CD4-positive, alpha-beta T cell treated with Interleukin-6 at 100 ng/mL for 8 hours (primary cell): ENCODE results near the gene P2RX6.

Experiments
- DNase-seq: peaks from one replicate; pipeline ENCODE4 v3.0.0-alpha.2; 2020; ENCODE audit warnings: mixed read lengths, low spot score

P2RX6 gene

GRCh38 chr22:20979940-20980453 lies 35.0 kb upstream of the P2RX6 start:
- no peak for DNase-seq

DNA sequence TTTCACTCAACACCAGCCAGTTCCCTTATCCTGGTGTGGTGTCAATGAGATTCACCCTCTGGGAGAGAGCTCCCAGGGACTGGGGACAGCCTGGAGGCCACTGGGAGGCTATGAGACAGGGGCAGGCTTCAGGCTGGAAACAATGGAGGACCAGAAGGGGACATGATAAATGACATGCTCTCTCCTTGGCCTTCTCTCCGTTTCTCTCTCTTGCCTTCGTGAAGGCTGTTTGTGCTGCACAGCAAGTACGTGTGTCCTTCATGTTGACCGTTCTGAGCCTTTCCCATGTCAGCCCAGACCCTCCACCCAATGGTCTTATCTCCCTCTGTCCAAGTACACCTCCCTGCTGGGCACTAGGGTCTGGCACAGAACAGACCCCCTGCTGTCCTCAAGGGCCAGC lies 34.4 kb upstream of the P2RX6 start:
- DNase-seq: no peak

DNA sequence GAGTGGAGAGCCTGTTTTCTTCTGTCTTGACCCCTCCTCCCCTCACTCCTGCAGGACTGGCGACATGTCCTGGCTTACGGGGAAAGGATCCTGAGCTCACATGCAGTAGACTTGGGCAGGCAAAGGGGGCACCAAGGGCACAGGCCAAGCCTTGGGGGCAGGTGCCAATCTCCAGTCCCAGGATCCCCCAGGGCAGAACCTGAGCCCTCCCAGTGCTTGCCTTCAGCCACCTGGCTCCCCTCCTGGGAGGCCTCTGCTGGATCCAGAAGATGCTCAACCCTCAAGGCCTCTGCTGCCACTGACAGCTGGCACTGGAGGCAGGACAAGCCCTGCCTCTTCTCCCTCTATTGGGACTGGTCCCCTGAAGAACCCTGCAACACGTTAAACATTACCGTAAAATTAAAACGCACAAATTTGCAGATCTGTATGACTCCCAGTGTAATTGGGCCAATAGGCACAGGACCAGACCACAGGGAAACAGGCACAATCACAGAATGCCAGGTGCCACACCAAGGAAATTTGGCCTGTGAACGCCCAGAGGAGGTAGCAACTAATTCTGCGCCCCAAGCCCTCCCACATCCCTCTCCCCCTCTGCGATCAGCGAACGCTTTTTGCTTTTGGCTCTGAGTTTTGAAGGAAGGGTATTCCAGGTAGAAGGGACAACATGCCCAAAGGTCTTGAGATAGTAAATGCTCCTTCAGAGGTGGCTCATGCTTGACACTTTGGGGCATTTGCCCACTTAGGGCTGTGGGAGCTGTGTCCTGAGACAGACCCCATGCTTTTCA lies 33.8 kb upstream of the P2RX6 start:
- DNase-seq: no peak

DNA sequence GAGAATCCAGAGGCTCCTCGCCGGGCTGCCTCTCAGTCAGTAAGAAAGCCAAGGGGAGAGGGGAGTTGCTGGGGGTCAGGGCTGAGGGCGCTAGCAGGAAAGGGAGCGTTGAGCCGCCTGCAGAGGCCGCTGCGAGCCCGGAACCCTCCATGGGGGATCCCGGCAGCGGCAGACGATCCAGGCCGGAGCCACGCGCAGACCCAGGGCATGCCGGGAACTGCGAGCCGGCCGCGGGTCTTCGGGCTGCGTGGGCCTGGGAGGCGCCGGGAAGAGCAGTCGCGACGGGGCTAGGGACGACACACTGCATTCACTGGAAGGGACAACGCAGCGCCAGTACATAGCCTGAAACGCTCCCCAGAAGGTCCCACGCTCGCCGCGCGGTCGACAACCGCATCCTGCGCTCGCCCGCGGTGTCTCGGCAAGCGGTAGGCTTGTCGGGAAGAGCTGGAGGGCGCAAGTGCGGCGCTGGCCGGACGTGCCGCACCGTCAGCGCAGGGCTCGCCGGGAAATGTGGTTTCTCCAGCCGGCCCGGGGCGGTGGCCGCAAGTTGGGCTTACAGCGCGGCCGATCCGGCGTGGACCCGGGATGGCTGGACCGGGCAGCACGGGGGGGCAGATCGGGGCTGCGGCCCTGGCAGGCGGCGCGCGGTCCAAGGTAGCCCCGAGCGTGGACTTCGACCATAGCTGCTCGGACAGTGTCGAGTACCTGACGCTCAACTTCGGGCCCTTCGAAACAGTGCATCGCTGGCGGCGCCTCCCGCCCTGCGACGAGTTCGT lies 33.0 kb upstream of the P2RX6 start, which contains the start of gene LZTR1:
TSS of gene LZTR1 (plus strand) at position 511 of the 776 bp plus-strand sequence. CDS start at position 586, 75 bp downstream.
- peak; percentile 64 for DNase-seq

GRCh38 chr22:20982563-20982882 lies 32.4 kb upstream of the P2RX6 start:
- no peak for DNase-seq

- DNase-seq: no peak
Measured at GRCh38 chr22:20983081-20983771, 31.7 kb upstream of the P2RX6 start.

- DNase-seq: no peak
Measured at GRCh38 chr22:20985720-20986119, 29.2 kb upstream of the P2RX6 start.

GRCh38 chr22:20986365-20986764 lies 28.6 kb upstream of the P2RX6 start:
- DNase-seq: no peak

DNA sequence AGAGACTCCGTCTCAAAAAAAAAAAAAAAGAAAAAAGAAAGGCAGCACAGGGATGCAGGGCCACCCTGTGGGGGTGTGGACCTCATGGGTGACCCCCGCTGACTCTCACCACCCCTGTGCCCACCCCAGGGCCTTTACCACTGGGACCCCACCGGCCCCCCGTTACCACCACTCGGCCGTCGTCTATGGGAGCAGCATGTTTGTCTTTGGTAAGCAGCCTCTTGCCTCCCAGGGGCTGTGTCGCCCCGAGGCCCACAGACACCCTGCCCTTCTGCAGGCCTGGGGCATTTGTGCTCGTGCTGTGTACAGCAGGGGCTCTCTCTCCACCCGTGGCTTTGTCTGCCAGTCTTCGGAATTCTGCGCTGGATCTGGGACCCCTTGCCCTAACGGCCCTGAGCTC lies 27.6 kb upstream of the P2RX6 start:
- no peak for DNase-seq

GRCh38 chr22:20988573-20989322 lies 26.2 kb upstream of the P2RX6 start:
- no peak for DNase-seq

DNA sequence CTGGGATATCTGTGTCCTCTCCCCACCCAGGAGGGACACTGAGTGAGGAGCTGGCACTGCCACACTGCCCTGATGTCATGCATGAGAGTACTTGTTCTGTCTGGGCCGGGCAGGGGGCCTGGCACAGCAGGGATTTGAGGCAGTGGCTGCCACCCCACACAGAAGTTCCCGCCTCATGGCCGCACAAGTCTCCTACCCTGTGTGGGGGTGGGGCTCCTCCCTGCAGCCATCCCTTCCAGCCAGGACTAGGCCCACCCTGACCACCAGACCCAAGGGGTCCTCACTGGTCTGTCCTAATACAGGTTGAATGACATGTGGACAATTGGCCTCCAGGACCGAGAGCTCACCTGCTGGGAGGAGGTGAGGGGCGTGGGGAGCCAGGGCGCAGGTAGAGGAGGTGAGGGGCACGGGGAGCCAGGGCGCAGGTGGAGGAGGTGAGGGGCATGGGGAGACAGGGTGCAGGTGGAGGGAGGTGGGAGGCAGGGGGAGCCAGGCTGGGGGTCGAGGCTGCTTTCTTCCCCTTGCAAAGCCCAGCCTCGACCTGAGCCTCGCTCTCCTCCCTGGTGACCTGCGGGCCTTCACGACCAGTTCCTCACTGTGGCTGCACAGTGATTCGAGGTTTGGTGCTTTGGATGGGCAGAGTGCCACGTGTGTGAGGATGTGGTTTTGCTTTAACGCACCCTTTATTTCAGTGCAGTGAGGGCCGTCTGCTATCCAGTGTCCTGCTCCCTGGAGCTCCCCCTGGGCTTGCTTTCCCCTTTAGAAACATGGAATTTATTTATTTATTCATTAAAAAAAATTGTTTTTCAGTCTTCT lies 25.4 kb upstream of the P2RX6 start:
- DNase-seq: no peak

DNA sequence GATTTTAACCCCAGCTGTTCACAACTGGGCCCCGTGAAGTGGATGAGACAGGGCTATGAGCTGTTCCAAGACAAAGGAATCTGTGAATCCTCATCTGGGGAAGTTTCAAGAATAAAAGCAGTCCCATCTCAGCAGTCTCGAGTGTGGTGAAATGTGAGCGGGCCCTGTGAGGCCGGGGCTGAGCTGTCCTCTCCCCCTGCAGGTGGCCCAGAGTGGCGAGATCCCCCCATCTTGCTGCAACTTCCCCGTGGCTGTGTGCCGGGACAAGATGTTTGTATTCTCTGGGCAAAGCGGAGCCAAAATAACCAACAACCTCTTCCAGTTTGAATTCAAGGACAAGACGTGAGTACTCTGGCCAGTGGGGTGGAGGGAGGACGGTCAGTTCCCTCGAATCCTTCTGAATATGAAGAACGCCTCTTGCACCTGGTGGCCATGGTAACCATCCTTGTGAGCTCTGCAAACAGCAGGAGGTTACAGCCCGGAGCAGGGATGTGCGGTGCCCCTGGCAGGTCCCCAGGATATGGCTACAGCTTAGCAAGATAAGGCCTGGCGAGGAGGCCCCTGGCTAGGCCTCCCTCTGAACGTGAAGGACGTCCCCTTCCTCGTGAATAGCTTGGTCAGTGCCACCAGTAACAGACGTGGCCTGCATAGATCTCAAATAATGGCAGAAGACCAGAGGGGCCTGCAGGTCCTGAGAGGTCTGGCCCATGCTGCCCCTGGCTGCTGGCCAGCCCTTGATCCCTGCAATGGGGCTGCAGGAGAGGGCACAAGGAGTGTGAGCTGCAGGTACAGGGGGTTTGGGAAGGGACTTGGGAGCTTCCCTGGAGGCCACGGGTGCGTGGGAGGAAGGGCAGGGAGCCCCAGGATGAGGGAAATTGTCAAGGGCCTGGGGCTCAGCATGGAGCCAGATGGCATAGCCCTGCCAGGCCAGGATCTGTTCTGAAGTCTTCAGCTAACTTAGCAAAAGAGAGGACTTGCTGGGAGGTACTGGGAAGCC lies 24.5 kb upstream of the P2RX6 start:
- DNase-seq: no peak

DNA sequence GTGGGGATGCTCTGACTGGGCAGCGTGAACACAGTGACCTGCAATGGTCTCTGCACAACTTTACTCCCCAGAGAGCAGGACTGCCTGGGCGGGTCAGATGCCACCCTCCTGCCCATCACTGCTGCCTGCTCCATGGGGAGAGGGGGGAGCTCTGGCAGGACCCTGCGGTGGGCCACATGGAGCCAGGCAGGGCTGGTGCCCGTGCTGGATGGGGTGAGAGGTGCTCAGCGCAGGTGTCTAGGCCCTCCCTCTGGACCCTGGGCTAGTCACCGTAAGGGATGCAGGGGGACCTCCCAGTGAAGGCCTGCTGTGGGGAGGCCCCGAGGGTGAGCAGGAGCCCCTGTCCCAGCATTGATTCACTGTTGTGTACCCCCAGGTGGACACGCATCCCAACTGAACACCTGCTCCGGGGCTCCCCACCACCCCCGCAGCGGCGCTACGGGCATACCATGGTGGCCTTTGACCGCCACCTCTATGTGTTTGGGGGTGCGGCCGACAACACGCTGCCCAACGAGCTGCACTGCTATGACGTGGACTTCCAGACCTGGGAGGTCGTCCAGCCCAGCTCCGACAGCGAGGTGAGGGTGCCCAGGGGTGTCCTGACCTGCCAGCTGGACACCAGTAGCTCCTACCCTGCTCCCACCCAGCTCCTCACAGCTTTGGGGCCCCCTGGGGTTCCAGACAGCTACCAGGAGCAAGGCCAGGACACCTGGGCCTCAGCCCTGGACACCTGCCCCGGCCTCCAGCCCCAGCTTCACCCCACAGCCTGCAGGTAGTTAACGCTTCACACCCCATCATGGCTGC lies 23.5 kb upstream of the P2RX6 start:
- no peak for DNase-seq

DNA sequence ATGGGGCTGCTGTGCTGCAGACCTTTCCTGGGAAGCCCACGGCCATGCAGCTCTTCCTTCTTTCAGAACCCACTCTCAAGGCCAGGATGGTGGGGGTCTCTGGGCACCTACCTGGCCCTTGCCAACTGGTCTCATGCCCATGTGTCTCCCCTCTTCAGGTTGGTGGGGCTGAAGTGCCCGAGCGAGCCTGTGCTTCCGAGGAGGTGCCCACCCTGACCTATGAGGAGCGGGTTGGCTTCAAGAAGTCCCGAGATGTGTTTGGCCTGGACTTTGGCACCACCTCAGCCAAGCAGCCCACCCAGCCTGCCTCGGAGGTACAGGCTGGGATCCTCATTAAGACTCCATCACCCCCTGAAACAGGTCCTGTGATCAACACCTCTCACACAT lies 22.9 kb upstream of the P2RX6 start:
- no peak for DNase-seq

GRCh38 chr22:20992456-20993303 lies 22.3 kb upstream of the P2RX6 start:
- DNase-seq: no peak

- DNase-seq: no peak
Measured at GRCh38 chr22:20993304-20994127, 21.4 kb upstream of the P2RX6 start.
